Kidney epithelial cell (primary cell): Measurements from ENCODE around the gene SRP72. TPM values are rescaled to one million over a fixed set of nuclear protein-coding genes. Genes with fewer than 3 reads are reported as not detected.
A peak's percentile ranks its signal among the peaks of the same experiment; 100 is the strongest.

Experiments used
- DNase-seq: peaks from one replicate; pipeline ENCODE4 v3.0.0-alpha.2; 2010; ENCODE audit warnings: low read depth
- H3K27me3 ChIP-seq: 2 replicates; pipeline ENCODE4 v1.6.0; 2011; ENCODE audit warnings: low read length; ENCODE audit not compliant: control insufficient read depth, insufficient read depth
- H3K36me3 ChIP-seq: 2 replicates; pipeline ENCODE4 v1.5.1; 2011; ENCODE audit warnings: low read length; ENCODE audit not compliant: control insufficient read depth, insufficient read depth
- H3K4me3 ChIP-seq: 2 replicates; pipeline ENCODE4 v1.5.1; 2011; ENCODE audit warnings: low read depth, mild to moderate bottlenecking, control low read depth, low read length
- CTCF ChIP-seq: IDR thresholded peaks from 2 replicates; pipeline ENCODE4 v1.5.1; 2011; ENCODE audit warnings: mild to moderate bottlenecking, moderate library complexity, low read length, control low read depth, inconsistent platforms; ENCODE audit not compliant: insufficient read depth, poor library complexity, severe bottlenecking
- total RNA-seq: library from RNA; depleted of rRNA; stranded (reverse); fragments of >200 nt; gene quantifications from 2 replicates; pipeline ENCODE4 v1.2.3, GENCODE V29; 2015

Gene SRP72
- total RNA-seq, 1 donor from 2014 or later = 76.9 TPM

DNA sequence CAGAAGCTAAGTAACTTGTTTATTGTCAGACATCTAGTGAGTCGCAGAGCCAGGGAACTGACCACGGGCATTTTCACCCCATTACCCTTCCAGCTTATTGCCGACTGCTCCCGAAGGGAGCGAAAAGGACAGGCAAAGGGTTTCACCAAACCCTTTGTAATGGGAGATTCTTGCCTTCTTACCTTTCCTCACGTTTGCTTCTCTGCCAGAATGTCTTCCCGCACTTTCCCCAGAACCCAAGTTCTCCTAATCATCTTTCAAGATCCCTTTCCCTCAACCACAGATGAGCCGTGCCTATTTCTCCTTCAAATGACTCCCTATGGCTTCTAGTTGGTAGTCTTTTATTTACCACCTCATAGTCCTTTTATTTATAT lies 520 bp upstream of the SRP72 start:
- H3K36me3 ChIP-seq = no peaks in the 10 kb centered on the region
- no peak for TF ChIP-seq CTCF
- DNase-seq = no peak
- peak overlapping the region; percentile 70 for H3K4me3 ChIP-seq
- H3K27me3 ChIP-seq = no peaks in the 10 kb centered on the region

- TF ChIP-seq CTCF = no peak
- no peak for DNase-seq
- H3K4me3 ChIP-seq = peak overlapping the region; percentile 70
- H3K27me3 ChIP-seq = no peaks in the 10 kb centered on the region
- no peaks in the 10 kb centered on the region for H3K36me3 ChIP-seq
Observed at GRCh38 chr4:56468097-56468422, 643 bp downstream of the SRP72 start.

DNA sequence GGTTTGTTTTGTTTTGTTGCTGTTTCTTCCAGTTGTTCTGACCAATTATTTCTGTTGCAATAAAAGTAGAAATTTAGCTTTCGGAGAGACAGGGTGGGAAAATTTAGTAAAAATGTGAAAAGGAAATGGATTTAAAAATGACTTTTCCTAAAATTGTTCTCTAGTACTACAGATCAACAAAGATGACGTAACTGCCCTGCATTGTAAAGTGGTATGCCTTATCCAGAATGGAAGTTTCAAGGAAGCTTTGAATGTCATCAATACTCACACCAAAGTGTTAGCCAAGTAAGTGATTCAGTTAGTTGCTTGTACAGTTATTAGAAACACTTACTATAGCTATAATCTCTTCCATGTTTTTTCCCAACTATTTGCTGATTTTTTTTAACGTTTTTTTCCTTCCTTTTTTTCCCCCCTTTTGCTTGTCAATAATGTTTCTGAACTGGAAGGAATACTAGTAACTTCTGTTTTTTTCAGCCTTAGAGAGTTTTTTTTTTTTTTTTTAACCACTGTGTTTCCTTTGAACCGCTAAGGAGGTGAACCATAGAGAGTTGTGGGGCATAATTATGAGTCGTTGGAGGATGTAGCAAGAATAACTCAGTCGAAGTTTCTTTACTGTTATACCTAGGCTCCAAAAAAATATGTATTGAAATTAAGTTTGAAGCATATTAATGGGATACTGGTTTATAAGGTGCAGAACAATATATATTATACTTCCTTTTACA lies 2.2 kb downstream of the SRP72 start:
- Histone ChIP-seq H3K4me3 (no peak overlapping the region), H3K36me3 (no peaks in the 10 kb centered on the region), H3K27me3 (no peaks in the 10 kb centered on the region)
- DNase-seq = no peak
- no peak for TF ChIP-seq CTCF

GRCh38 chr4:56475917-56476316 lies 8.5 kb downstream of the SRP72 start:
- no peaks in the 10 kb centered on the region for H3K36me3 ChIP-seq
- H3K4me3 ChIP-seq = no peak overlapping the region
- no peak for TF ChIP-seq CTCF
- no peak for DNase-seq
- no peaks in the 10 kb centered on the region for H3K27me3 ChIP-seq

DNA sequence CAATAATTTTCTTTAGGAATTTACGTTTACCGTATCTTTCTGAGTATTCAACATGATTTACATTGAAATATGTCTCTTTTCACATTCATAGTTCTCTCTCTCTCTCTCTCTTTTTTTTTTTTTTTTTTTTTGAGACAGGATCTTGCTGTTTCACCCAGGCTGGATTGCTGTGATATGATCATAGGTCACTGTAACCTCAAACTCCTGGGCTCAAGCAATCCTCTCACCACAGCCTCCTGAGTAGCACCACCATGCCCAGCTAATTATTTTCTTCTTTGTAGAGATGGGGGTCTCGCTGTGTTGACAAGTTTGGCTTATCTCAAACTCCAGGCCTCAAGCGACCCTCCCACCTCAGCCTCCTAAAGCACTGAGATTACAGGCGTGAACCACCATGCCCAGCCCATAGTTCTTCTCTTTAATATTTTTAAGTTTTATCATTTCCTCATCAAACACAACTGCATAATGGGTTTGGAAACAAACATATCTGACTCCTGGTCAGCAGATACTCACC lies 9.8 kb downstream of the SRP72 start:
- DNase-seq = no peak
- TF ChIP-seq CTCF = no peak
- Histone ChIP-seq H3K36me3 (no peaks in the 10 kb centered on the region), H3K4me3 (no peak overlapping the region), H3K27me3 (no peaks in the 10 kb centered on the region)

DNA sequence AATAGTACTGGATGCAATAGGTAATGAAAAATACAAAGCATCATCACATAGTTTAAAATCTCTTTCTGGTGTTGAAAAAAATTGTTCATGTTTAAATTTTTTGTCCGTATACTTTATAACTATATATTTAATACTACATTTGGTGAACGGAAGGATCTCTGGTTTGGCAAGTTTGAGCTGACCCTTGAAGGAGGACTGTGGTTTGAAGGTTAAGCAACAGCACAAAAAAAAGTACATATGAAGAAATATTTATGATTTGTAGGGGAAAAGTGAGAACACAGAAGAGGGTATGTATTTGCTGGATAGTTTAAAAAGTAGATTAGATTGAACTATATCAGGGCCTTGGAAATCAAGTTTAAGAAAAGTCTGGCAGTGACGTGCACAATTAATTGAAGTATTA lies 13.3 kb downstream of the SRP72 start:
- DNase-seq = no peak
- Histone ChIP-seq H3K27me3 (no peaks in the 10 kb centered on the region), H3K36me3 (no peaks in the 10 kb centered on the region), H3K4me3 (no peak overlapping the region)
- no peak for TF ChIP-seq CTCF
